GM13976 (cell line): ENCODE data around the gene KLHL26.

Experiments used
- DNase-seq: peaks from one replicate; pipeline ENCODE4 v3.0.0; 2012; ENCODE audit warnings: low spot score
- CTCF ChIP-seq: IDR thresholded peaks from 2 replicates; pipeline ENCODE4 v1.5.1; 2012; ENCODE audit warnings: borderline replicate concordance, mild to moderate bottlenecking; ENCODE audit not compliant: insufficient read depth; ENCODE audit errors: extremely low read depth, missing control alignments, control extremely low read depth
- in situ Hi-C: fragments of 300-500 bp; cut with MboI; formaldehyde crosslinking; loops from one replicate; pipeline ENCODE4 v1.12.0; 2022; ENCODE audit warnings: low sequenced_read_pairs, mixed read lengths, inconsistent platforms; ENCODE audit not compliant: unreplicated experiment

The KLHL26 gene

GRCh38 chr19:18655173-18655844 is 18.5 kb downstream of the KLHL26 start:
- DNase-seq, result no peak
- in situ Hi-C loops, result no loop called here
- no peak for TF ChIP-seq CTCF

GRCh38 chr19:18656337-18657086 is 19.7 kb downstream of the KLHL26 start:
- in situ Hi-C loops, result no loop called here
- TF ChIP-seq CTCF, result no peak
- no peak for DNase-seq

- in situ Hi-C loops, result no loop called here
- TF ChIP-seq CTCF, result no peak
- peak; percentile 85 for DNase-seq
Observed at GRCh38 chr19:18657590-18658365, 20.9 kb downstream of the KLHL26 start.

- no peak for TF ChIP-seq CTCF
- DNase-seq, result no peak
- in situ Hi-C loops, result no loop called here
Observed at GRCh38 chr19:18658366-18658855, 21.6 kb downstream of the KLHL26 start.

GRCh38 chr19:18659281-18660050 is 22.6 kb downstream of the KLHL26 start:
- no peak for TF ChIP-seq CTCF
- peak; percentile 75 for DNase-seq
- in situ Hi-C loops, result no loop called here
